Measurements from ENCODE around the gene VAT1.
"Not testable (repeated sequence)": the region's sequence is repeated elsewhere in the genome, so short reads cannot be mapped to it uniquely, and the experiment has no call there.

The VAT1 gene

GRCh38 chr17:43021741-43022512 is at the start of gene VAT1:
Gene VAT1, minus strand, starts transcription at chr17:43022385. Its CDS starts 63 bp downstream, at chr17:43022322.
- DNase-seq: peak; percentile 81 to 94 (median 87)

GRCh38 chr17:43070872-43071271 is 48.7 kb upstream of the VAT1 start:
- no peak for DNase-seq

GRCh38 chr17:43070257-43070656 is 48.1 kb upstream of the VAT1 start:
- DNase-seq: no peak

GRCh38 chr17:43069368-43069898 is 47.2 kb upstream of the VAT1 start:
- no peak for DNase-seq

- no peak for DNase-seq
These were observed 46.6 kb upstream of the VAT1 start for GRCh38 chr17:43068570-43069367.

- DNase-seq: no peak
These were observed 40.9 kb upstream of the VAT1 start for GRCh38 chr17:43062984-43063638.

- DNase-seq: no peak
These were observed 33.9 kb upstream of the VAT1 start for GRCh38 chr17:43056051-43056450.

- DNase-seq: not testable (repeated sequence)
These were observed 30.8 kb upstream of the VAT1 start for GRCh38 chr17:43053008-43053407.

- DNase-seq: no peak
These were observed 29.8 kb upstream of the VAT1 start for GRCh38 chr17:43051969-43052368.

GRCh38 chr17:43044024-43044423 is 21.8 kb upstream of the VAT1 start:
- DNase-seq: no peak

- DNase-seq: no peak
These were observed 21.1 kb upstream of the VAT1 start for GRCh38 chr17:43043307-43043706.

- DNase-seq: no peak
These were observed 19.9 kb upstream of the VAT1 start for GRCh38 chr17:43042025-43042628.

GRCh38 chr17:43040655-43041054 is 18.5 kb upstream of the VAT1 start:
- no peak for DNase-seq

GRCh38 chr17:43039646-43040045 is 17.5 kb upstream of the VAT1 start:
- DNase-seq: no peak

- DNase-seq: no peak
These were observed 12.7 kb upstream of the VAT1 start for GRCh38 chr17:43034894-43035293.

- DNase-seq: no peak
These were observed 12.0 kb upstream of the VAT1 start for GRCh38 chr17:43033948-43034881.

GRCh38 chr17:43031666-43032065 is 9.5 kb upstream of the VAT1 start:
- no peak for DNase-seq

GRCh38 chr17:43030137-43030767 is 8.1 kb upstream of the VAT1 start:
- no peak for DNase-seq

- no peak for DNase-seq
These were observed 6.2 kb upstream of the VAT1 start for GRCh38 chr17:43028221-43028861.

Data from suppressor macrophage treated with lipopolysaccharide for 1 hour (primary cell).